AG10803 (cell line): ENCODE results near the gene HDAC6.

Source experiments
- DNase-seq: peaks from one replicate; pipeline ENCODE4 v3.0.0; 2010; ENCODE audit warnings: low read depth
- H3K4me3 ChIP-seq: 2 replicates; pipeline ENCODE4 v1.5.1; 2011; ENCODE audit warnings: mild to moderate bottlenecking, low read length, control low read depth
- CTCF ChIP-seq: conservative IDR thresholded peaks from 2 replicates; pipeline ENCODE4 v1.5.1; 2011; ENCODE audit warnings: mild to moderate bottlenecking, low read length, control low read depth, inconsistent platforms

HDAC6 gene

GRCh38 chrX:48794911-48795515 is 6.9 kb upstream of the HDAC6 start:
- TF ChIP-seq CTCF = no peak
- peak; percentile 84 for DNase-seq
- no peak overlapping the region for H3K4me3 ChIP-seq

GRCh38 chrX:48798318-48798717 is 3.5 kb upstream of the HDAC6 start:
- no peak for TF ChIP-seq CTCF
- no peak for DNase-seq
- no peak overlapping the region for H3K4me3 ChIP-seq

- peak overlapping the region; percentile 71 for H3K4me3 ChIP-seq
- TF ChIP-seq CTCF = no peak
- no peak for DNase-seq
These were observed 1.1 kb upstream of the HDAC6 start for GRCh38 chrX:48800574-48801279.

GRCh38 chrX:48802089-48802904 is 430 bp downstream of the HDAC6 start:
- DNase-seq = peak; percentile 72
- H3K4me3 ChIP-seq = peak overlapping the region; percentile 74
- TF ChIP-seq CTCF = no peak

- TF ChIP-seq CTCF = no peak
- DNase-seq = no peak
- H3K4me3 ChIP-seq = peak overlapping the region; percentile 74
These were observed 986 bp downstream of the HDAC6 start for GRCh38 chrX:48802905-48803200.

GRCh38 chrX:48806081-48806480 is 4.2 kb downstream of the HDAC6 start:
- H3K4me3 ChIP-seq = no peak overlapping the region
- DNase-seq = no peak
- TF ChIP-seq CTCF = no peak
